Neural progenitor cell (in vitro differentiated cells): ENCODE data around the gene KLHL3.

Source experiments
- CTCF ChIP-seq: fragments of 200-600 bp; sonication (generic); IDR thresholded peaks from 2 replicates; pipeline ENCODE4 v1.5.1; 2017; ENCODE audit warnings: antibody characterized with exemption, mild to moderate bottlenecking
- EZH2 ChIP-seq: fragments of 200-600 bp; sonication (generic); IDR thresholded peaks from 2 replicates; pipeline ENCODE4 v1.6.1; 2017; ENCODE audit warnings: antibody characterized with exemption, mild to moderate bottlenecking, moderate library complexity
- EZH2phosphoT487 ChIP-seq: fragments of 200-600 bp; sonication (generic); IDR thresholded peaks from 2 replicates; pipeline ENCODE4 v1.6.1; 2017; ENCODE audit warnings: antibody characterized with exemption

GRCh38 chr5:137752905-137753690, 17.2 kb upstream of the KLHL3 start:
- no peak for TF ChIP-seq CTCF
- TF ChIP-seq EZH2 = no peak
- no peak for TF ChIP-seq EZH2phosphoT487
